K562 (cell line): ENCODE results near the gene LGALS7B. TPM values are rescaled to one million over a fixed set of nuclear protein-coding genes. Genes with fewer than 3 reads are reported as not detected.

Experiments
- CHD2 ChIP-seq: IDR thresholded peaks from 2 replicates; pipeline ENCODE4 v1.6.1; 2011; ENCODE audit warnings: low read depth, low read length
- GABPB2 ChIP-seq: fragments of 250-450 bp; sonication (Bioruptor Pico); conservative IDR thresholded peaks from 2 replicates; pipeline ENCODE4 v1.5.1; 2021; ENCODE audit warnings: mild to moderate bottlenecking
- MEIS2 ChIP-seq: fragments of 450-650 bp; IDR thresholded peaks from 2 replicates; pipeline ENCODE4 v1.6.1; 2014; ENCODE audit warnings: mild to moderate bottlenecking; ENCODE audit not compliant: partially characterized antibody
- PBX2 ChIP-seq, 2 experiments: IDR thresholded peaks in 1 of 2; conservative IDR thresholded peaks in 1 of 2; 2 replicates each; pipeline ENCODE4 v1.6.1; 2016; ENCODE audit warnings: low read depth in 2 of 2, mild to moderate bottlenecking in 1 of 2, missing compliant biosample characterization in 1 of 2, missing genetic modification characterization in 1 of 2, moderate library complexity in 1 of 2
- PKNOX1 ChIP-seq: fragments of 450-650 bp; IDR thresholded peaks from 2 replicates; pipeline ENCODE4 v1.6.1; 2016
- RBM25 ChIP-seq: fragments of 200-400 bp; formaldehyde crosslinking; IDR thresholded peaks from 2 replicates; pipeline ENCODE4 v1.6.1; 2018; ENCODE audit warnings: low read length, low read depth, moderate library complexity; ENCODE audit not compliant: severe bottlenecking
- SRSF1 ChIP-seq: fragments of 200-400 bp; formaldehyde crosslinking; IDR thresholded peaks from 2 replicates; pipeline ENCODE4 v1.6.1; 2017; ENCODE audit warnings: mild to moderate bottlenecking, low read depth, low read length, moderate library complexity
- polyA plus RNA-seq, 8 experiments: library from polyadenylated mRNA; depleted of rRNA in 4 of 8; stranded (reverse) in 5 of 8; unstranded in 3 of 8; fragments of >200 nt; fragmentation: Nextera tagmentation in 2 of 8; fragmentation: Illumina TruSeq in 1 of 8; extraction: Ambion mirVana in 2 of 8; extraction: Trizol in 1 of 8; gene quantifications; 2 replicates each; pipeline versions ENCODE4 v1.2.1 to v1.2.3, GENCODE V29; 2011 to 2014; ENCODE audit warnings: inconsistent platforms in 1 of 8, missing spikeins in 1 of 8
- total RNA-seq, 7 experiments: library from RNA; depleted of rRNA in 6 of 7; stranded (reverse); fragments of >200 nt in 6 of 7; fragmentation: Illumina TruSeq in 2 of 7; extraction: Trizol in 2 of 7; gene quantifications; 2 replicates each; pipeline versions ENCODE4 v1.2.1 to v1.2.3, GENCODE V29; 2011 to 2021; ENCODE audit warnings: low replicate concordance in 1 of 7

LGALS7B gene
- total and polyA plus RNA-seq, 9 of the 15 experiments (the other 6 are each of a cell fraction or from before 2014, with no cell fraction given): not detected

- TF ChIP-seq PBX2 (CRISPR knock-in tag; IDR thresholded peaks at IDR 0.05; ENCODE audit: low read depth) (no peak), PBX2 (tag; conservative IDR thresholded peaks at IDR 0.05; ENCODE audit: low read depth) (peak; percentile 62), GABPB2 (CRISPR knock-in tag) (no peak), MEIS2 (peak; percentile 76), SRSF1 (no peak), RBM25 (no peak), PKNOX1 (peak; percentile 36), CHD2 (no peak)
Observed at GRCh38 chr19:38801359-38802095, 12.5 kb downstream of the LGALS7B start (continued).
